Testis (tissue), 2 donors: ENCODE results near the gene ITGAD.

Experiments used
- CTCF ChIP-seq, 3 experiments: fragments of 450-650 bp in 2 of 3; fragments of 200-600 bp in 1 of 3; sonication (generic) in 1 of 3; IDR thresholded peaks; one replicate each; pipeline ENCODE4 v1.5.1; 2016 to 2019; ENCODE audit warnings: antibody characterized with exemption in 3 of 3, mild to moderate bottlenecking in 2 of 3, moderate library complexity in 1 of 3
- POLR2A ChIP-seq: fragments of 450-650 bp; IDR thresholded peaks from one replicate; pipeline ENCODE4 v1.6.1; 2017; ENCODE audit warnings: antibody characterized with exemption, mild to moderate bottlenecking, moderate library complexity

GRCh38 chr16:31464781-31465260, 71.7 kb downstream of the ITGAD start:
- no peak for TF ChIP-seq CTCF (IDR thresholded peaks at IDR 0.05)
- no peak for TF ChIP-seq POLR2A
